CD14-positive monocyte (primary cell): Measurements from ENCODE around the gene PLD1. TPM values are rescaled to one million over a fixed set of nuclear protein-coding genes. Genes with fewer than 3 reads are reported as not detected.
A peak's percentile ranks its signal among the peaks of the same experiment; 100 is the strongest.
"Not testable (repeated sequence)": the region's sequence is repeated elsewhere in the genome, so short reads cannot be mapped to it uniquely, and the experiment has no call there.

Experiments used
- DNase-seq, 3 donors: peaks; one replicate each; pipeline ENCODE4 v3.0.0-alpha.2; 2011 to 2022
- H2AFZ ChIP-seq: 2 replicates; pipeline ENCODE4 v1.6.0; 2012; ENCODE audit warnings: mild to moderate bottlenecking, low read depth, low read length, inconsistent platforms; ENCODE audit not compliant: insufficient read depth, poor library complexity, severe bottlenecking
- H3K27ac ChIP-seq, 2 donors: 1 replicate in 1 of 2; 2 replicates in 1 of 2; pipeline ENCODE4 v1.5.1; 2012 to 2013; ENCODE audit warnings: low read length in 2 of 2, control low read depth in 1 of 2, inconsistent platforms in 1 of 2, low read depth in 1 of 2, mild to moderate bottlenecking in 1 of 2
- H3K27me3 ChIP-seq, 2 donors: one replicate each; pipeline versions ENCODE4 v1.6.0 to v1.6.1; 2011 to 2013; ENCODE audit warnings: low read length in 2 of 2; ENCODE audit not compliant: control insufficient read depth in 2 of 2, insufficient read depth in 2 of 2
- H3K36me3 ChIP-seq, 2 donors: replicated peaks in 1 of 2; 1 replicate in 1 of 2; 2 replicates in 1 of 2; pipeline versions ENCODE4 v1.5.1 to v1.6.1; 2012 to 2013; ENCODE audit warnings: low read length in 2 of 2, control low read depth in 1 of 2, inconsistent platforms in 1 of 2, mild to moderate bottlenecking in 1 of 2; ENCODE audit not compliant: insufficient read depth in 2 of 2, control insufficient read depth in 1 of 2
- H3K4me1 ChIP-seq, 2 donors: 1 replicate in 1 of 2; 2 replicates in 1 of 2; pipeline versions ENCODE4 v1.5.1 to v1.6.1; 2012 to 2013; ENCODE audit warnings: low read length in 2 of 2, control low read depth in 1 of 2, inconsistent platforms in 1 of 2, mild to moderate bottlenecking in 1 of 2, moderate library complexity in 1 of 2; ENCODE audit not compliant: insufficient read depth in 2 of 2, control insufficient read depth in 1 of 2
- H3K4me2 ChIP-seq: replicated peaks from 2 replicates; pipeline ENCODE3; 2012; ENCODE audit warnings: low read length, moderate library complexity, mild to moderate bottlenecking; ENCODE audit not compliant: poor library complexity, severe bottlenecking; ENCODE audit errors: extremely low read depth
- H3K4me3 ChIP-seq, 3 experiments: fragments of 200-600 bp in 1 of 3; sonication (generic) in 1 of 3; replicated peaks in 1 of 3; 1 replicate in 2 of 3; 2 replicates in 1 of 3; pipeline ENCODE4 v1.5.1; 2011 to 2013; ENCODE audit warnings: low read length in 3 of 3, mild to moderate bottlenecking in 3 of 3, control low read depth in 2 of 3, low read depth in 2 of 3, inconsistent platforms in 1 of 3, moderate library complexity in 1 of 3
- H3K79me2 ChIP-seq: 2 replicates; pipeline ENCODE4 v1.6.0; 2012; ENCODE audit warnings: mild to moderate bottlenecking, control low read depth, inconsistent platforms, low read length, moderate library complexity; ENCODE audit not compliant: insufficient read depth
- H3K9ac ChIP-seq: 2 replicates; pipeline ENCODE4 v1.6.0; 2017; ENCODE audit warnings: low read length, mild to moderate bottlenecking; ENCODE audit not compliant: insufficient read depth, poor library complexity, severe bottlenecking
- H3K9me3 ChIP-seq, 2 donors: replicated peaks in 1 of 2; 1 replicate in 1 of 2; 2 replicates in 1 of 2; pipeline versions ENCODE4 v1.5.1 to v1.6.1; 2012 to 2013; ENCODE audit warnings: low read length in 2 of 2, control low read depth in 1 of 2; ENCODE audit not compliant: control insufficient read depth in 1 of 2, insufficient read depth in 1 of 2
- H4K20me1 ChIP-seq: 2 replicates; pipeline ENCODE4 v1.6.0; 2012; ENCODE audit warnings: mild to moderate bottlenecking, low read length, control low read depth, moderate library complexity; ENCODE audit not compliant: insufficient read depth
- H3K27ac Mint-ChIP-seq, 7 donors: one replicate each; pipeline ENCODE4 v1.8.0; 2020; ENCODE audit warnings: mild to moderate bottlenecking in 7 of 7, mixed read lengths in 7 of 7, moderate library complexity in 6 of 7, inconsistent platforms in 2 of 7
- H3K27me3 Mint-ChIP-seq, 3 donors: one replicate each; pipeline ENCODE4 v1.8.0; 2021 to 2022; ENCODE audit warnings: low read depth in 3 of 3, mild to moderate bottlenecking in 3 of 3, mixed read lengths in 3 of 3, moderate library complexity in 3 of 3, inconsistent platforms in 1 of 3
- H3K36me3 Mint-ChIP-seq, 2 donors: one replicate each; pipeline ENCODE4 v1.8.0; 2020; ENCODE audit warnings: mixed read lengths in 2 of 2, inconsistent platforms in 1 of 2, mild to moderate bottlenecking in 1 of 2
- H3K4me1 Mint-ChIP-seq: one replicate; pipeline ENCODE4 v1.8.0; 2020; ENCODE audit warnings: mild to moderate bottlenecking, mixed read lengths
- H3K4me3 Mint-ChIP-seq, 2 donors: one replicate each; pipeline ENCODE4 v1.8.0; 2020; ENCODE audit warnings: mild to moderate bottlenecking in 2 of 2, mixed read lengths in 2 of 2, moderate library complexity in 1 of 2
- H3K9me3 Mint-ChIP-seq, 7 donors: one replicate each; pipeline ENCODE4 v1.8.0; 2020 to 2022; ENCODE audit warnings: mixed read lengths in 7 of 7, mild to moderate bottlenecking in 6 of 7, moderate library complexity in 6 of 7, inconsistent platforms in 2 of 7
- CTCF ChIP-seq: fragments of 200-600 bp; IDR thresholded peaks from one replicate; pipeline ENCODE4 v1.8.0; 2022; ENCODE audit warnings: antibody characterized with exemption, mild to moderate bottlenecking
- WGBS: methylation state at CpG from one replicate; pipeline ENCODE4 v1.1.5; 2013; ENCODE audit warnings: missing lambda C conversion rate; ENCODE audit not compliant: insufficient coverage; 5-methylcytosine and 5-hydroxymethylcytosine counted together
- intact Hi-C, 2 donors: fragments of 100-400 bp; cut with micrococcal nuclease; formaldehyde crosslinking; loops; one replicate each; pipeline versions ENCODE4 v1.15.0 to v1.15.1; 2023
- polyA minus RNA-seq: library from RNA; depleted of rRNA, polyadenylated mRNA; stranded (reverse); fragments of >200 nt; gene quantifications from 2 replicates; pipeline ENCODE4 v1.2.3, GENCODE V29; 2012
- polyA plus RNA-seq, 3 donors: library from polyadenylated mRNA; depleted of rRNA in 1 of 3; unstranded in 2 of 3; stranded (reverse) in 1 of 3; fragments of 300-500 nt in 2 of 3; fragments of >200 nt in 1 of 3; fragmentation: Illumina TruSeq in 2 of 3; gene quantifications; 1 replicate in 2 of 3; 2 replicates in 1 of 3; pipeline ENCODE4 v1.2.3, GENCODE V29; 2012 to 2021
- total RNA-seq, 12 experiments: library from RNA in 1 of 12; stranded (reverse) in 1 of 12; fragments of 120-200 nt in 1 of 12; gene quantifications; one replicate each; pipeline ENCODE4 v1.2.4 and lab custom pipeline; 2013 to 2026; ENCODE audit warnings: mixed read lengths in 6 of 12, inconsistent platforms in 1 of 12

PLD1 gene
- total RNA-seq (2013): 10.3 TPM
- polyA plus RNA-seq: 1 to 10 TPM; 5.1 to 7.9 (median 5.8) TPM
- polyA minus RNA-seq: 8.5 and 9.6 TPM in 2 replicates
- 18.7 to 281 (median 50.7) reads per million in 11 experiments for total RNA-seq (lab: John Stamatoyannopoulos, UW)

GRCh38 chr3:171809861-171810628, at the start of gene PLD1:
Gene PLD1, minus strand, starts transcription at chr3:171810483. Its CDS starts 72,432 bp downstream, at chr3:171738051.
- peak within 1 kb of the TSS; percentile 88 to 97 (median 96) for H3K27ac Mint-ChIP-seq
- peak within 1 kb of the TSS; percentile 95 to 96 for H3K27ac ChIP-seq
- H3K9me3 ChIP-seq: no peaks in the 10 kb centered on the region
- peak within 1 kb of the TSS; percentile 77 for H3K9ac ChIP-seq
- peak; percentile 63 to 82 (median 63) for DNase-seq
- WGBS: under 1% methylated on average over 78 of the region's 78 CpGs
- intact Hi-C loops: loop anchor here (5.0 kb wide), 1 partner anchor 33 kb away; no protein-coding TSS in a partner anchor
- peak within 1 kb of the TSS; percentile 65 to 96 (median 84) for H3K4me3 ChIP-seq
- H3K36me3 Mint-ChIP-seq: no peaks in the 10 kb centered on the region
- peak within 1 kb of the TSS; percentile 92 to 94 for H3K4me3 Mint-ChIP-seq
- H3K4me2 ChIP-seq: peak within 1 kb of the TSS; percentile 66
- peak within 1 kb of the TSS; percentile 90 for H2AFZ ChIP-seq
- H4K20me1 ChIP-seq: no peaks in the 10 kb centered on the region
- H3K4me1 ChIP-seq: peaks cover 66 to 67% of the 10 kb centered on the region in 2 donors
- no peaks in the 10 kb centered on the region for H3K9me3 Mint-ChIP-seq
- TF ChIP-seq CTCF: no peak
- H3K4me1 Mint-ChIP-seq: peaks cover 67% of the 10 kb centered on the region
- H3K27me3 Mint-ChIP-seq: no peaks in the 10 kb centered on the region
- H3K36me3 ChIP-seq: no peaks in the 10 kb centered on the region
- H3K79me2 ChIP-seq: peaks cover 59% of the 10 kb centered on the region
- H3K27me3 ChIP-seq: no peaks in the 10 kb centered on the region

- H3K4me3 Mint-ChIP-seq, H3K27me3 Mint-ChIP-seq, H4K20me1 ChIP-seq, H3K4me1 ChIP-seq, H3K27ac Mint-ChIP-seq, H2AFZ ChIP-seq, H3K4me3 ChIP-seq, intact Hi-C loops, H3K36me3 Mint-ChIP-seq, H3K79me2 ChIP-seq, H3K4me2 ChIP-seq, H3K27ac ChIP-seq, H3K36me3 ChIP-seq, H3K4me1 Mint-ChIP-seq, H3K27me3 ChIP-seq, DNase-seq, H3K9ac ChIP-seq: not testable (repeated sequence)
- 100% methylated on average over 2 of the region's 4 CpGs for WGBS
- H3K9me3 ChIP-seq: peaks cover 4 to 13% of the 10 kb centered on the region in 2 donors
- H3K9me3 Mint-ChIP-seq: peaks cover 3 to 26% (median 19%) of the 10 kb centered on the region in 7 donors
These were observed 48.5 kb upstream of the PLD1 start for GRCh38 chr3:171858770-171859169.
